Measurements from ENCODE around the gene RIMS3.
A peak's percentile ranks its signal among the peaks of the same experiment; 100 is the strongest.

RIMS3 gene

DNA sequence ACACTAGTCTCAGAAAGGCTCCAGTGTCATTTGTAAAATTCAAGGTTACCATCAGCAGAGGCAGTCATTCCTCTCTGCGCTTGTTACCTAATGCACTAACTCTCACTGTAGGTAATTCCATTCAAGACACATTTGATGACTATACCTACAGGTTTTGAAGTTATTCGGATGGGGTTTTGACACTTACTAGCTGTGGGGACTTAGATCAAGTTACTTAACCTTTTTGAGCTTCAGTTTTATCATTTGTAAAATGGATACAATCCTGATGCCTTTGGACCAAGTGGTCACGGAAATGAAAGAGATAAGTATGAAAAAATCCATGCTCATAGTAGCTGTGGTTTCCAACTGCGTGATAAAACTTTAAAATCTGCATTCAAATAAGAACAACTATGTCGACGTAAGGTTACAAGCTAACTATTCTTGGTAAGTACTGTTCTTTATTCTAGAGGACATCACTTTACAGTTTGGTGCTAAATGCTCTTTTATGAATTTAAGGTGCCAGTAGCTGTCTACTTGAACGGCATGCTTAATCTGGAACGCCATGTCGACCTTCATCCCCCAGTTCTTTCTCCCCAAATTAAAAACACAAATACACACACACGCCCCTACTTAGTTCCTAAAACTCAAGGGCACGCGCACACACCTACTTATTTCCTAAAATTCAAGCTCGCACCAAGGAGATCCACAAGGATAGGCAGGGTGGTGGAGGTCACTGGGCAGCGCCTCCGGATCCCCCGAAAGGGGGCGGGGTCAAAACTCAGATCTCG lies 25.5 kb upstream of the RIMS3 start:
- no peak for DNase-seq

- DNase-seq: no peak
Measured at GRCh38 chr1:40689737-40690136, 24.3 kb upstream of the RIMS3 start.

DNA sequence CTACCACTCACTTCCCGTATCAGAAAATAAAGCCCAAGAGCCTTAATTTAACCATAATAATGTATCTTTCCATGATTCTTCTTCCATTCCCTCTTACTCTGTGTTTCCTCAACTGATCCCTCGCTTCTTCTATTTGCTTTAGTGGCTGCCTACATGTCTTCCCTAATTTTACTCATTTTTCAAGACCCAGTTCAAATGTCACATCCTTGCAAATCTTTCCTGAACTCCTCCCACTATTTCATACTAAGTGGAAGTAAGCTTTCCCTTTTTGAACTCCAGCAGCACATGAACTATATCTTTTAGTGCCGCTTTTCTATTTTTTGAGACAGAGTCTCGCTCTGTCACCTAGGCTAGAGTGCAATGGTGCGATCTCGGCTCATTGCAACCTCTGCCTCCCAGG lies 22.2 kb upstream of the RIMS3 start:
- no peak for DNase-seq

- no peak for DNase-seq
Measured at GRCh38 chr1:40687059-40687458, 21.6 kb upstream of the RIMS3 start.

- DNase-seq: no peak
Measured at GRCh38 chr1:40684669-40685068, 19.2 kb upstream of the RIMS3 start.

DNA sequence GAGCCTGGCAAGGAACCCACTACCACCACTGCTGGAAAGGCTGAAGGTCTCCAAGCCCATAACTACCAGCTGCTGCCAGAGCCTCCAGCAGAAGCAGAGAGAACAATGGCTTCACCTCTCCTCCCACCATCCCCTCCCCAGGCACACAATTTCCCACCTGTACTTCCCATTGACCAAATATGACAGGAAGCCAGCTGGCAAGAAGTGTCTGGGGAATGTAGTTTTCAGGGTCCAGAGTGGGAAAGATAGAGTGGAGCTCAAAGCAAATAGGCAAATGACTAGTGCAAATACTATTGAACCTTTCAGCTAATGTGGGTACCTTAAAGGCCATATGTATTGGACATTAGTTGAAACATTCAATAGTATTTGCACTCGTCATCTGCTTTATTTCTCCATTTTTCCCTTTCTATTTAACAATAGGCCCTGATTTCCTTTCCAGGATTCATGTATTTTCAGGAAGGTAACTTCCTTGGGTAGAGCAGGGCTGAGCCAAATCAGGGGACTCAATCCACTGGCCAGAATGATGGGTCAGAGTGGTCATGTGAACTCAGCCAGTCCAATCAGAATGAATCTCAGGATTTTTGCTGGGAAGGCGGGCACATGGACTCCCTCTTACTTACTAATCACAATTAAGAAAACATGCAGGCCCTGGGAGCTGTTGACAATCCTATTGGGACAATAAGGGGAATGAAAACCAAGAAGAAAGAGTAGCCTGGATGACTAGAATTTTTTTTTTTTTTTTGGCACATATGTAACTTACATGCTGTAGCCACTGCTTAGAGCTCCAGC lies 13.9 kb upstream of the RIMS3 start:
- DNase-seq: no peak

GRCh38 chr1:40676501-40676900 lies 11.0 kb upstream of the RIMS3 start:
- no peak for DNase-seq

GRCh38 chr1:40673452-40673851 lies 8.0 kb upstream of the RIMS3 start:
- no peak for DNase-seq

GRCh38 chr1:40668769-40669525 lies 3.5 kb upstream of the RIMS3 start:
- DNase-seq: peak; percentile 84

GRCh38 chr1:40664791-40665190 lies 691 bp downstream of the RIMS3 start:
- DNase-seq: peak; percentile 9

DNA sequence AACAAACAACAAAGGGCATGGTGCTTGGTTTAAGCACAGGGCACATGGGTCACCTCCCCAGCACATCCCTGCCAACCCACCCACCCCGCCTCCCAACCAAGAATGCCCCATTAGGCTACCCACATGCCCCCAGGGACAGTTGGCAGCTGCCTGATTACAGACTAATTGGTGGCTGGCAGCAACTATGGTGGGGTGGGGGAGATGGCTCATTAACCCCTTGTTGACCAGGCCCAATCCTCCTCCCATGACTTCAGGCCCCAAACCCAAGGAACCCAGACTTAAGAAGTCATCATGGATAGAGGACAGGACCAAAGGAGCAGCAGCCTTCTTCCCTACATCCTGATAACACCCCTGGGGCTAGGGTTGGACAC lies 1.3 kb downstream of the RIMS3 start:
- peak; percentile 71 for DNase-seq

DNA sequence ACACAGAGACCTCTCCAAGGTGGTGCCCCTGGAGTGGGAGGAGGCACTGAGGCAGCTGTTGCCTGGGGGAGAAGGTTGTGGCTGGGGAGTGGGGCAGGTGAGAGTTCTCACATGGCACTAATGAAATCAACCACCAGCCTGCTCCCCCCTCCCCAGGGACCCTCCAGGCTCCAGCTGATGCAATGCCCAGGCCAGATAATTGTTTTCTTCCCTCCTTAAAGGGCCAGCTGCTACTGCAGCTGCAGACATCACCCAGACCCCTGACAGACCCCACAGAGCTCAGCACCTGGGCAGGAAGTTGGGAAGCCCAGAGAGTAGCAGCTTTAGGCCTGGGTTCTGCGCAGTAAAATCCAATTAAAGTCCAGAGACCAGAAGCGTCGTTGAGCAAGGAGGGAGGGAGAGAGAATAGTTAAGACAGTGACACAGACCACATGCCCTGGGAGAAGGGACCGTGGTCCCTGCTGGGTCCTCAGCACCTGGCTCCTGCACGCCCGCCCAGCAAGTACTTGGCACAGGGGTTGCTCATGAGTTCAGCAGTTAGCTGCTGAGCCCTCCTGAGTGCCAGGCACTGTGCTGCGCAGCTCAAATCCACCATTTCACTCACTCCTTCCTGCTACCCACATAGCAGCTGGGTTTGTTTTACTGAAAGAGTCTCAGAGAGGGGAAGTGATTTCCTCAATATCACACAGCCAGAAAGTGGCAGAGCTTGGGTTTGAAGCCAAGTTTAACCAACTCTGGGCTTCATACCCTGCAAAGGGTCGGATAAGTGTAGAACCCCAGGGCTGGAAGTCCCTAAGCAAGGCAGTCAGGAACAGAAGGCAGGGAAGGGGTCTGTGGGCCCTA lies 1.9 kb downstream of the RIMS3 start:
- DNase-seq: peak; percentile 87

GRCh38 chr1:40662864-40663263 lies 2.6 kb downstream of the RIMS3 start:
- peak; percentile 45 for DNase-seq

GRCh38 chr1:40662151-40662550 lies 3.3 kb downstream of the RIMS3 start:
- no peak for DNase-seq

DNA sequence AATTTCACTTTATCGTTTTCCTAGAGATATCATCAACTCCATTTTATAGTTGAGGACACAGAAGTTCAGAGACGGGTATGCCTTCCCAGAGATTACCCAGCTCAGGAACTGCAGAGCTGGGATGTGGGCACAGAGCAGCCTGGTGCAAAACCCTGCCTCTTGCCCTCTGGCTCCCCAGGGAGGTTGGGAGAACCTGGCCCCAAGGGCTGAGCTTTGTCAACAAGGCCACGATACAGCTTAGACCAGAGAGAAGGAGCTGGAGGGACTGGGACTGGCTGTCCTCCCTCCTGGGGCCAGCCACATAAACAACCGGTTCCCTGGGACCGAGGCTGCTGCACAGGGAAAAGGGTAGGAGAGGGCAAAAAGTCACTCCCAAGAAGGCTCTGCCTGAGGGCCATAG lies 3.8 kb downstream of the RIMS3 start:
- no peak for DNase-seq

- DNase-seq: no peak
Measured at GRCh38 chr1:40659649-40659947, 5.9 kb downstream of the RIMS3 start.

- DNase-seq: no peak
Measured at GRCh38 chr1:40658751-40659648, 6.5 kb downstream of the RIMS3 start.

GRCh38 chr1:40657046-40657445 lies 8.4 kb downstream of the RIMS3 start:
- DNase-seq: no peak

DNA sequence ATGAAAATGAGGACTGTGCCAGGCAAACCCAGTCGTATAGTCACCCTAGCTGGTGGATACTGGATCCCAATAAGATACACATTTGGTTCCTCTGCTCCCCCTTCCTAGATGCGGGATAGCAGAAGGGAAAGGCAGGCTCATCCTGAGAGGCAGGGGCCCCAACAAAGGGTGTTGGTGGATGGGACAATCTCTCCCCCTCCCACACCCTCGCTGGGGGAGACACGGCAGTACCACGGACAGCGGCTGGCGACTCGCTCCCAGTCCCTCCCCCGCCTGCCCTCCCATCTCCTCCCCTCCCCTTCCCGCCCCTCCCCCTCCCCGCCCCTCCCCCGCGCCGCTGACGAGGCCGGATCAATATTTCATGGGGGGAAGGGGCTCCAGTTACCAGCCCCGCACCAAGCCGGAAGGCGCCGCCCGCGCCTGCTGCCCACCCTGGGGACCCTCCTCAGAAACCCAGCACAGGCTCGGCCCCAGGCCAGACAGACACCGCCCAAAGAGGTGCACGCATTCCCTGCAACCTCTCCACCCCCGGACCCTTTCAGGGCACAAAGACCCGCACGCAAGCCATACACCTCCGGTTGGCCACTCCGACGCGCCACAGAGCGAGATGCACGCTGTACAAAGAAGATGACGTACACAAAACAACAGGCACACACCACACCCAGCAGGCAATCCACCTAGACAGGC lies 11.5 kb downstream of the RIMS3 start:
- no peak for DNase-seq

DNA sequence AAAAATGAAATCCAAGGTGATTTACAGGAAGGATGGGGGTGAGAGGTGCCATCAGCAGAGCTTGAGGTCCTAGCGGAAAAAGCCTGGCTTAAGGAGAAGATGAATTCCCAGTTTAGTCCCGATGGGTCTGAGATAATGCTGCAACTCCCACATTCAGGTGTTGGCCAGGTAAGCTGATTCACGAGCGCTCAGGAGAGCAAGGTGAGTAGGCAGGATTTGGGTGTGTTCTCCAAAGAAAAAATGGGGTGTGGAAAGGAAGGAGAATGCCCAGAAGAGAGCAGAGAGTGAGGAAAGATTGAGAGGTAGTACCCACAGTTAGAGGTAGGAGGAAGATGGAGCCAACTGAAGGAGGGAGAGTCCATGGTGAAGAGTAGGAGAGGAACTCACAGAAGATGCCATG lies 12.5 kb downstream of the RIMS3 start:
- no peak for DNase-seq

DNA sequence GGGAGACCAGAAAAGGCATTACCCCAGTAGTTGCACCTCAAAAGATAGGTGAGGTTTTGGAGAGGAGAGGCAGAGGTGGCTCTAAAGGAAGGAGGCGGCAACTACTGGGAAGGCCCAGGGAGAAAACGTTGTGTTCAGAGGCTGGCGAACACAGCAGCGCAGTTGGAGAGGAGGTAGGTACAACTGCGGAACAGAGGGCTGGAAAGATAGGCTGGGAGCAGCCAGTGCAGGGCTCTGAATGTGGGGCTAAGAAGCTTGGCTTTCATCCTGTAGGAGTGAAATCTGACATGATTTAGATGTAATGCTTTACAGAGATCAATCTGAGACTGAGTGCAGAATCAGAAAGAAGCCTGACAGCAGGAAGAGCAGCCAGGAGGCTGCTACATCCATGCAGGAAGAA lies 13.0 kb downstream of the RIMS3 start:
- no peak for DNase-seq

Data from NCI-H2171 treated with DMSO at 0.1 percent for 48 hours (cell line).